DMS53 treated with DMSO at 0.1 percent for 48 hours (cell line): Measurements from ENCODE around the gene P2RY8.
"Not testable (repeated sequence)": the region's sequence is repeated elsewhere in the genome, so short reads cannot be mapped to it uniquely, and the experiment has no call there.

ENCODE experiments used
- DNase-seq: peaks from one replicate; lab custom pipeline; 2025; ENCODE audit not compliant: unreplicated experiment; lab: John Stamatoyannopoulos, UW

Gene P2RY8

DNA sequence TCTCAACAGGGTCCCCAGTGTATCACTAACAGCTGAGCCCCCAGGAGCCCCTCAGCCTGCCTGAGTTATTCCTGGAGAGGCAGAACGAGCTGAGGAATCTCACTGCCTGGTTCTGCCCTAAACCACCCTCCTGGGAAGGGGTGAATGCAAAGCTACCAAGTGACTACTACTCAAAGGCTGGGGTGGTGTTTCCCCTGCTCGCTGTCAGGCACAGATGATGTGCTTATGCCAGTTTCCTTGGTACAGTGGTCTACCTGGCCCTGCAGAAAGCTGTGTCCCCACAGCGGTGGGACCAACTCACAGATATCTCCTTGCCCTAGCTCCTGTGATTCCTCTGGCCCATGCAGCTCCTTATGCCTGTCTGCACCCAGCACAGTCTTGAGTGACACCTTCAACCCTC, 48.8 kb downstream of the P2RY8 start:
- no peak for DNase-seq

DNA sequence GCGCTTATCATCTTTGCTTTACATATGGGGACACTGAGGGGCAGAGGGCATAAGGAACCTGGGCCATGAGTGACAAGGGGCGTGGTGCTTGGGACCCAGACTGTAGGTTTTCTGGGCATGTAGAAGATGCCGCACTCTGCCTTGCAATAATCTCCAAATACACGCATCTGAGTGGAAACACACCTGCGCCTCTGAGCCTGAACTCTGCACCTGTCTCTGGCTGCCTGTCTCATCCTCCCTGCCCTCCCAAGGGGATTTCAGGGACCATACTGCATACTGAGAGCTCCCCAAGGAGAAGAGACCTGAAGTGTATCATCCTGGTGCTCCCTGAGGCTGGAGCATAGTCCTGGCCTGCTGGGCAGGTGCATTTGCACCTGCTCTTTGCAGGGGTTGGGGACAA, 49.6 kb downstream of the P2RY8 start:
- DNase-seq = no peak

GRCh38 chrX:1486749-1487361, 50.1 kb downstream of the P2RY8 start:
- DNase-seq = no peak

GRCh38 chrX:1486177-1486576, 50.8 kb downstream of the P2RY8 start:
- no peak for DNase-seq

GRCh38 chrX:1485033-1485432, 52.0 kb downstream of the P2RY8 start:
- no peak for DNase-seq

DNA sequence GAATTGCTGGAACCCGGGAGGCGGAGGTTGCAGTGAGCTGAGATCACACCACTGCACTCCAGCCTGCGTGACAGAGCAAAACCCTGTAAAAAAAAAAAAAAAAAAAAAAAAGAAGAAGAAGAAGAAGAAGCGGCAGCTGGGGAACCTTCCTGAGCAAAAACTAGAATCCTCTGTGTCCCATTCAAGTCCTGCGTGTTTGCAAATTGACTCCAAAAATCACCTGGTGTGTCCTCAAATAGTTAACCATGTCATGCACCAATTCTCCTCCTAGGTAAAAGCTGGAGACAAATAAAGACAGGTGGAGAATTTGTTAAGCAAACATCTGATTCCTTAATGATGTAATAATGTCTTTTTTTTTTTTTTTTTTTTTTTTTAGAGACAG, 52.4 kb downstream of the P2RY8 start:
- no peak for DNase-seq

- DNase-seq = no peak
Measured at GRCh38 chrX:1483843-1484637, 52.9 kb downstream of the P2RY8 start.

- not testable (repeated sequence) for DNase-seq
Measured at GRCh38 chrX:1482530-1482928, 54.5 kb downstream of the P2RY8 start.

DNA sequence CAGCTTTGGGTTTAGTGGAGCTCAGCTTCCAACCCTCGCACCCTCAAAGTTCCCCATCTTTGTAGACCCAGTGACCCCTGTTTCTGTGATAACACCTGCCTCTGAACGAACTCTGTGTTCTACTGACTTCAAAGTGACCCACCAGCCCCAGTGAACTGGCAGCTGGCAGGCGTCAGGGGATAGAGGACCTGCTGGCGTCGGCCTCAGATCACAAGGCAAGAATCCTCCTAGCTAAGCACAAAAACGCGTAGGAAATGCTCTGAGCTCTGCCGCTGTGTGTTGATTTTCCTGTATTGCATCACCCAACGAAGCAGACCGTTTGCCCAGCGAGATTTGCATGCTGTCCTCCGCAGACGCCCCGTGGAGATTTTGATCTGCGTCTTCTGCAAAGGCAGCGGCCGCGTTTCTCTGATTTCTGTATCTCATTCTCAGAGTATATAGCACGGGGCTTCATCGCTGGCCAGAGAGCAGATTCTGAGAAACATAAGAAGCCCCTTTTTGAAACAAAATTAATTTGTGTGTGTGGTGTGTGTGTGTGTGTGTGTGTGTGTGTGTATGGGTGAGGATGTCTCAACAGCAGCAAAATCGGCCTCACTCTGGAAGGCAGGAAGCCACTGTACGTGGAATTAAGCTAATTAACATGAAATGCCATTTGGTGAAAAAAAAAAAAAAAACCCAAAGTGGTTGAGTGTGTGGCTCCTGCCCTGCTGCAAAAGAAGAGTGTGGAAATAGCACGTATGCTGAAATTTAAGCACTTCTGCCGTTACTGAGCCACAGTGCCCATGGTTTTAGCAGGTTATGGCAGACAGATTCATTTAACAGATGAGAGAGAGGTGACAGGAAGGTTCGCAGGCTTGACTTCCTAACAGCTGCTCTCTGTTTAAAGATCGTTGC, 55.1 kb downstream of the P2RY8 start:
- DNase-seq = no peak

- DNase-seq = no peak
Measured at GRCh38 chrX:1480082-1480785, 56.8 kb downstream of the P2RY8 start.

GRCh38 chrX:1477801-1478458, 59.1 kb downstream of the P2RY8 start:
- no peak for DNase-seq

GRCh38 chrX:1477229-1477628, 59.8 kb downstream of the P2RY8 start:
- DNase-seq = no peak

- DNase-seq = no peak
Measured at GRCh38 chrX:1476682-1477081, 60.3 kb downstream of the P2RY8 start.

DNA sequence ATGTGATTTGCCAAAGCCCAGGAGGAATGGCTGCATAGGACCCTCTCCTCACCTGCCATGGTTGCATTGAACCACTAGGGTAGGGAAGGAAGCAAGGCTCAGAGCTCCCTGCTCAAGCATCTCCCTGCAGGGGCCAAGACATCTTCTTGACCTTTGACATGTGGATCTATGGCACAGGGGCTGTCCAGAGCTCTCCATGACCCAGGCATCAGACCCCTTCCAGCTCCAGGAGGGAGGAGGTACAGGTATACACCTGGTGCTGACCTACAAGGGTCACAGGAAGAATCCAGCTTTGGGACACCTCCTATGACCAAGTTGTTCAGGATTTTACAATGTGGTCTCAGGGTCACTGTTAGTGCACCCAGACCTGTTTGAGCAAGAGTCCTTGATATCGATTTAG, 61.1 kb downstream of the P2RY8 start:
- DNase-seq = no peak

DNA sequence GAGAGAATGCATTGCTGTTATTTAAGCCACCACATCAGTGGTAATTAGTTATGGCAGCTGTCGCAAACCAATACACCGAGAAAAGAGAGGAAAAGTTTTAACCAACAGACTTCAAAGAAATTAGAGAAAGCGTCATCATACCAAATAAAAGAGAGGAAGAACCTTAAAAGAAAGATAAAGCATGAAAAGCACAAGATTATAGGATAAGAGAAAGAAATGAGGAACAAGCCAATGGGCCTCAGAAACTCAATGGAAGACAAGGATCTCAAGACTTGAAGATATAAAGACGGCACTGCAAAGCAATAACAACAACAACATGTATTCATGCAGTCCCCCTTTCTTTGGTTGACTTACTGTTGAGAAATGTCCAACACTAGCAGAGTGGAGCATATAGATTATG, 61.5 kb downstream of the P2RY8 start:
- DNase-seq = no peak

GRCh38 chrX:1474593-1474992, 62.4 kb downstream of the P2RY8 start:
- DNase-seq = not testable (repeated sequence)

DNA sequence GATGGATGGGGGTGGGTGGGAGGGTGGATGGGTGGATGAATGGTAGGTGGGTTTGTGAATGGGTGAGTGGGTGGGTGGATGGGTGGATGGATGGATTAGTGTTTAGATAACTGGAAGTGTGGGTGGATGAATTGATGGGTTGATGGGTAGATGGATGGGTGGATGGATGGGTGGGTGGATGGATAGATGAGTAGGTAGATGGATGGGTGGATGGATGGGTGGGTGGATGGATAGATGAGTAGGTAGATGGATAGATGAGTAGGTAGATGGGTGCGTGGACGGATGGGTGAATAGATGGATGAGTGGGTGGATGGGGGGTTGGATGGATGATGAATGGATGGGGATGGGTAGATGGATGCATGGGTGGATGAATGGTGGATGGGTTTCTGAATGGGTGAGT, 64.0 kb downstream of the P2RY8 start:
- no peak for DNase-seq

- no peak for DNase-seq
Measured at GRCh38 chrX:1468250-1468772, 68.7 kb downstream of the P2RY8 start.

DNA sequence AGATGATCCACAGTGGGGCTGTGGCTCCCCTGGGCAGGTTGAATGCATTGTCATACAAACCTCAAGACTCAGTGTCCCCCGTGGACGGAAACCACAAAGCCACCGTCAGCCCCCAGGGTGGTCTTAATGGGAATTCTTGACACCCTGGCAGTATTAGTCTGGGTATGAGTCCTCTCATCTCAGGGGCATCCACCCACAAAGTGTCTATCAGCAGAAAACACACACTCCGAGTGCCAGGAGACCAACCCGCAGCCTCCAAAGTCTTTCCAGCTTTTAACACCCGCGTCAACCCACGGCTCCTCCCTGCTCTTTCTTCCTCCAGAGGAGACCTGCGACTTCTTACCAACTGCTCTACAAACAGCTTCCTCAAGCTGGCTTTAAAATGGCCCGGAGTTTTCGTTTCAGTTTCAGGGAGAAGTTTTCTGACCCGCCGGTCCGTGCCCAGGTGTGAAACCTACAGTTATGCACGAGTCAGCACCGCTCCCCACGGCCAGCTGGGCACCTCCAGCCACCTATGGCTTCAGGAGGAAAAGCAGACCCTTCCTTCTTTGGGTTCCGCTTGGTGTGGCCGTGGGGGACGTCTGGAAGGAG, 69.9 kb downstream of the P2RY8 start:
- no peak for DNase-seq

- no peak for DNase-seq
Measured at GRCh38 chrX:1466232-1466661, 70.7 kb downstream of the P2RY8 start.
